Smooth muscle cell (in vitro differentiated cells): ENCODE measurements around the gene CYB5RL. TPM values are rescaled to one million over a fixed set of nuclear protein-coding genes. Genes with fewer than 3 reads are reported as not detected.
"Not testable (repeated sequence)": the region's sequence is repeated elsewhere in the genome, so short reads cannot be mapped to it uniquely, and the experiment has no call there.

Experiments
- DNase-seq: peaks from one replicate; lab custom pipeline; 2025; ENCODE audit not compliant: unreplicated experiment; lab: John Stamatoyannopoulos, UW
- H2AFZ ChIP-seq: fragments of 200-600 bp; sonication (generic); 2 replicates; pipeline ENCODE4 v1.6.0; 2016; ENCODE audit warnings: antibody characterized with exemption, low read depth, mild to moderate bottlenecking
- H3F3A ChIP-seq: fragments of 200-600 bp; sonication (generic); 2 replicates; pipeline ENCODE4 v1.6.0; 2017; ENCODE audit warnings: antibody characterized with exemption, low read depth
- H3K27ac ChIP-seq: fragments of 200-600 bp; sonication (generic); 2 replicates; pipeline ENCODE4 v1.5.1; 2016; ENCODE audit warnings: low read depth, mild to moderate bottlenecking
- H3K27me3 ChIP-seq: fragments of 200-600 bp; sonication (generic); 2 replicates; pipeline ENCODE4 v1.6.1; 2016; ENCODE audit warnings: low read depth, mild to moderate bottlenecking
- H3K36me3 ChIP-seq: fragments of 200-600 bp; sonication (generic); 2 replicates; pipeline ENCODE4 v1.5.1; 2016; ENCODE audit warnings: low read depth
- H3K4me1 ChIP-seq: fragments of 200-600 bp; sonication (generic); 2 replicates; pipeline ENCODE4 v1.5.1; 2016; ENCODE audit warnings: low read depth
- H3K4me2 ChIP-seq: fragments of 200-600 bp; sonication (generic); 2 replicates; pipeline ENCODE4 v1.6.0; 2016; ENCODE audit warnings: mild to moderate bottlenecking
- H3K4me3 ChIP-seq: fragments of 200-600 bp; sonication (generic); 2 replicates; pipeline ENCODE4 v1.5.1; 2016; ENCODE audit warnings: mild to moderate bottlenecking
- H3K79me2 ChIP-seq: fragments of 200-600 bp; sonication (generic); 2 replicates; pipeline ENCODE4 v1.6.0; 2016; ENCODE audit warnings: low read depth, mild to moderate bottlenecking
- H3K9ac ChIP-seq: fragments of 200-600 bp; sonication (generic); 2 replicates; pipeline ENCODE4 v1.6.0; 2016; ENCODE audit warnings: low read depth
- H3K9me3 ChIP-seq: fragments of 200-600 bp; sonication (generic); replicated peaks from 2 replicates; pipeline ENCODE4 v1.5.1; 2016; ENCODE audit warnings: low read depth
- H4K20me1 ChIP-seq: fragments of 200-600 bp; sonication (generic); 2 replicates; pipeline ENCODE4 v1.6.0; 2016; ENCODE audit warnings: low read depth
- WGBS: methylation state at CpG from one replicate; pipeline ENCODE4 v1.1.7; 2016; ENCODE audit warnings: low lambda C conversion rate; 5-methylcytosine and 5-hydroxymethylcytosine counted together
- polyA plus RNA-seq: library from polyadenylated mRNA; unstranded; fragments of >200 nt; fragmentation: Nextera tagmentation; extraction: Ambion mirVana; gene quantifications from 2 replicates; pipeline ENCODE4 v1.2.1, GENCODE V29; 2016
- total RNA-seq: library from RNA; depleted of rRNA; stranded (reverse); fragments of >200 nt; gene quantifications from 2 replicates; pipeline ENCODE4 v1.2.3, GENCODE V29; 2014
- TF ChIP-seq, protein P1 (sequence below): fragments of 200-600 bp; sonication (generic); IDR thresholded peaks from 2 replicates; pipeline ENCODE4 v1.5.1; 2017; ENCODE audit warnings: borderline replicate concordance, mild to moderate bottlenecking, antibody characterized with exemption; ENCODE audit not compliant: insufficient read depth, poor library complexity, severe bottlenecking

CYB5RL gene
- total and polyA plus RNA-seq, 2 experiments from 2014 or later, result 1.5 to 3.8 TPM

DNA sequence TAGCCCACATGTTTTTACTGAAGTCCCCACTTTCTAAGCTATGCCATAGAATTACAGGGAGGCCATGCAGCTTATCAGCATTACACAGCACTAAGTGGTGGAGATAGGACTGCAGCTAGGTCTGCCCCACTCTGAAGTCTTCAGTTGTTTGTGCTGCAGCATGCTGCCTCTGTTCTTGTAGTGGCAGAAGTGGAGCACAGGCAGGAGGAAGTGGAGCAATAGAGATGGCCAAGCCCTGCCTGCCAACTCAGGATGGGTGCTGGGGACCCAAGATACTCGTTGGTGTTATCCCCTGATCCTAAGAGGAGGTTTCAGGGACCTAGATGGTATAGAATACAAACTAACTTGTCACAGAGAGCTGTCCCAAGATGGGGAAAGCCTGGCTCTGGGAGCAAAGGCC lies 13.0 kb upstream of the CYB5RL start:
- peaks cover 8% of the 10 kb centered on the region for H3K36me3 ChIP-seq

DNA sequence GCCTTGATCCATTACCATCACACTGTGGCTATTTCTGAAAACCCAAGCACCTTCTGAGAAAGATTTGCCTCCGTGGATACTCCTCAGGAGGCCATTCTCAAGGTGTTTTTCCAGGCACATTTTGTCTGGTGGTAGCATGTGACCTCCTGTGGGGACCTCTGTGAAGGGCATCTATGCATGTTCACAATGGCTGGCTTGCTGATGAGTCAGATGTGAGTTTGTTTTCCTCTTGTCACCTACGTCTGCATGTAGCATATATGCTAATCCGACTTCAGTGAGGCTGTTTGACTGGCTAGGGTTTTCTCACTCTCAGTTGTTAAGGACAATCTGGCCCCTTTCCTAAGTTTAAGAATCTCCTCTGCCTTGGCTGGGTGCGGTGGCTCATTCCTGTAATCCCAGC lies 8.1 kb upstream of the CYB5RL start:
- not testable (repeated sequence) for H3K79me2 ChIP-seq, H3K4me1 ChIP-seq, H3K4me2 ChIP-seq, H3K9me3 ChIP-seq, H2AFZ ChIP-seq, H3K4me3 ChIP-seq, H3K27me3 ChIP-seq, H3K27ac ChIP-seq, H3F3A ChIP-seq, H4K20me1 ChIP-seq, DNase-seq, H3K9ac ChIP-seq
- H3K36me3 ChIP-seq, result peaks cover 19% of the 10 kb centered on the region
- 58% methylated on average over 4 of the region's 4 CpGs for WGBS

More for the DNA sequence above, 13.0 kb upstream of the CYB5RL start:
- H3K27ac ChIP-seq, result no peak overlapping the region
- WGBS, result 94% methylated on average over 1 of the region's 1 CpG
- H3K9ac ChIP-seq, result no peak overlapping the region
- peaks cover 6% of the 10 kb centered on the region for H3F3A ChIP-seq
- no peak overlapping the region for H3K4me3 ChIP-seq
- no peaks in the 10 kb centered on the region for H3K27me3 ChIP-seq
- no peak overlapping the region for H2AFZ ChIP-seq
- H3K9me3 ChIP-seq, result no peaks in the 10 kb centered on the region
- H3K4me2 ChIP-seq, result no peak overlapping the region
- TF ChIP-seq, protein P1, sequence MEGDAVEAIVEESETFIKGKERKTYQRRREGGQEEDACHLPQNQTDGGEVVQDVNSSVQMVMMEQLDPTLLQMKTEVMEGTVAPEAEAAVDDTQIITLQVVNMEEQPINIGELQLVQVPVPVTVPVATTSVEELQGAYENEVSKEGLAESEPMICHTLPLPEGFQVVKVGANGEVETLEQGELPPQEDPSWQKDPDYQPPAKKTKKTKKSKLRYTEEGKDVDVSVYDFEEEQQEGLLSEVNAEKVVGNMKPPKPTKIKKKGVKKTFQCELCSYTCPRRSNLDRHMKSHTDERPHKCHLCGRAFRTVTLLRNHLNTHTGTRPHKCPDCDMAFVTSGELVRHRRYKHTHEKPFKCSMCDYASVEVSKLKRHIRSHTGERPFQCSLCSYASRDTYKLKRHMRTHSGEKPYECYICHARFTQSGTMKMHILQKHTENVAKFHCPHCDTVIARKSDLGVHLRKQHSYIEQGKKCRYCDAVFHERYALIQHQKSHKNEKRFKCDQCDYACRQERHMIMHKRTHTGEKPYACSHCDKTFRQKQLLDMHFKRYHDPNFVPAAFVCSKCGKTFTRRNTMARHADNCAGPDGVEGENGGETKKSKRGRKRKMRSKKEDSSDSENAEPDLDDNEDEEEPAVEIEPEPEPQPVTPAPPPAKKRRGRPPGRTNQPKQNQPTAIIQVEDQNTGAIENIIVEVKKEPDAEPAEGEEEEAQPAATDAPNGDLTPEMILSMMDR, result no peak
- no peaks in the 10 kb centered on the region for H4K20me1 ChIP-seq
- no peaks in the 10 kb centered on the region for H3K79me2 ChIP-seq
- no peak for DNase-seq
- H3K4me1 ChIP-seq, result no peaks in the 10 kb centered on the region

DNA sequence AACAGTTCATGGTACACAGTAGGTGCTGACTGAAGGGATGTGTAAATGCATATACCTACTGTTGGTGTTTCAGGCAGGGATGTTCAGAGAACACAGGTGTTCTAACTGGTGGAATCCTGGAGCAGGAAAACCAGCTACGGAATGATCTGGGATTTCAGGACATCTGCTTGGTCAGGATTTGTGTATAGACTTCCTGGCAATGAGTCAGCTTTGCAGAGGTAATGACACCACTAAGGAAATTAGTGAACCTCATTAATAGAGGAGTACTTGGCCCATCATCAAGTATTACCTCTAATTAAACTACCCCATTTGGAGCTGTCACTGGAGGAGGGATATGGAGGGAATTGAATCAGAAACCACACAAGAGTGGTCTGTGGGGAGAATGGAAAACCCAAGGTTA lies 7.5 kb upstream of the CYB5RL start:
- Histone ChIP-seq H3F3A (no peaks in the 10 kb centered on the region), H3K4me2 (no peak overlapping the region), H2AFZ (no peak overlapping the region)

DNA sequence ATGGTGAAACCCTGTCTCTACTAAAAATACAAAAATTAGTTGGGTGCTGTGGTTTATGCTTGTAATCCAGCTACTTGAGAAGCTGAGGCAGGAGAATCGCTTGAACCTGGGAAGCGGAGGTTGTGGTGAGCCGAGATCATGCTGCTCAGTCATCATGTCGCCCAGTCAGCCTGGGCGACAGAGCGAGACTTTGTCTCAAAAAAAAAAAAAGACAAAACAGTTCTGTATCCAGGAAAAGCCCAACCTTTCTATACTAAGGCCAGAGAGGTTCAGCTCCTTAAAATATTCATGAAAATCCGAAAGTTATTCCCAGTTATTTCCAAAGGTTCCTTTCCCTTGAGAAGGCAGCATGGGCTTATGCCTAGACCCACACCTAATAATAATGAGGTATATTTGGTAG lies 4.4 kb upstream of the CYB5RL start:
- TF ChIP-seq, protein P1, result no peak
- 85% methylated on average over 7 of the region's 7 CpGs for WGBS
- Histone ChIP-seq H3K27ac (no peak overlapping the region), H3K36me3 (peaks cover 10% of the 10 kb centered on the region), H3K27me3 (no peaks in the 10 kb centered on the region), H3K4me3 (no peak overlapping the region), H4K20me1 (no peaks in the 10 kb centered on the region), H3K4me1 (peaks cover 10% of the 10 kb centered on the region), H3F3A (no peaks in the 10 kb centered on the region), H3K9me3 (no peaks in the 10 kb centered on the region), H3K4me2 (no peak overlapping the region), H2AFZ (no peak overlapping the region), H3K9ac (no peak overlapping the region), H3K79me2 (peaks cover 33% of the 10 kb centered on the region)
- DNase-seq, result no peak

More for the DNA sequence above, 7.5 kb upstream of the CYB5RL start:
- Histone ChIP-seq H3K9me3 (no peaks in the 10 kb centered on the region), H3K36me3 (peaks cover 19% of the 10 kb centered on the region), H3K4me3 (no peak overlapping the region), H3K9ac (no peak overlapping the region), H3K79me2 (peaks cover 9% of the 10 kb centered on the region), H3K27me3 (no peaks in the 10 kb centered on the region), H3K27ac (no peak overlapping the region), H4K20me1 (no peaks in the 10 kb centered on the region), H3K4me1 (no peaks in the 10 kb centered on the region)
- 95% methylated on average over 1 of the region's 1 CpG for WGBS
- TF ChIP-seq, protein P1, result no peak
- no peak for DNase-seq
